MM.1S (cell line): Measurements from ENCODE around the gene ITGA2B.

Experiments
- CTCF ChIP-seq: fragments of 300-600 bp; sonication (generic); IDR thresholded peaks from 2 replicates; pipeline ENCODE4 v1.5.1; 2016; ENCODE audit warnings: antibody characterized with exemption, low read length, mixed read lengths
- EZH2 ChIP-seq: fragments of 300-600 bp; sonication (generic); optimal IDR thresholded peaks from 2 replicates; pipeline ENCODE3; 2017; ENCODE audit warnings: low read depth, mild to moderate bottlenecking, antibody characterized with exemption, low read length, mixed read lengths

- TF ChIP-seq EZH2 (no peak), CTCF (no peak)
Observed at GRCh38 chr17:44398692-44399691, 9.5 kb upstream of the ITGA2B start.
